ENCODE measurements around the gene ACTA2. TPM values are rescaled to one million over a fixed set of nuclear protein-coding genes. Genes with fewer than 3 reads are reported as not detected.
A peak's percentile ranks its signal among the peaks of the same experiment; 100 is the strongest.

Gene ACTA2
- total and polyA plus RNA-seq, 8 donors, result 8.1 to 78.7 (median 32.2) TPM

DNA sequence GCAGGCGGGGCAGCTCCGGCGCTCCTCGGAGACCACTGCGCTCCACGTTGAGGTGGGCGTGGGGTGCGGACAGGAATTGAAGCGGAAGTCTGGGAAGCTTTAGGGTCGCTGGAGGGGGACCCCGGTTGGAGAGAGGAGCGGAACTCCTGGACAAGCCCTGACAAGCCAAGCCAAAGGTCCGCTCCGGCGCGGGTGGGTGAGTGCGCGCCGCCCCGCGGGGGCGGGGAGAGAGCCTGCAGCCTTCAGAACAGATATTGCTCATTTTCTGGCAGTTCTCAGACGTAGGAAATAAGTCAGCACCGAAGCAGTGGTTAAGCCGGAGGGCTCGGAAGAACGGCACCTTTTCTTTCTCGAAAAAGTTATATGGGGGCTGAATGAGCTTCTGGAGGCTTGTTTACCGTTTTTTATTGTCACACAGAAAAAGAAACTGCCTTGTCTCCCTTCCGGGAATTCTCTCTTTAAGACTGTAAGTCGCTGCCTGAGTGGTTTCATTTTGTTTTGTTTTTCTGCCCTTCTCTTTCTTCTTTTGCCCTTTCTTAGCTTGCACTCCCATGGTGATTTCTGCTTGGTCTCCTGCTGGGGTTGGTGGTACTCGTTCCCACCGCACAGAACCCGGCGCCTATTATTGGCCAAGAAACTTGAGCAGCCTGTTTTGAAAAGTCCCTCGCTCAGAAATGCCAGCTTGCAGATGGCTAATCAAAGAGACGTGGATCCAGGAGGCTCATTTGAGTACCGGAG is 38.8 kb upstream of the ACTA2 start:
- DNase-seq, result peak; percentile 35 to 78 (median 60)
- intact Hi-C loops (cut with DNase I), result no loop called here
- ATAC-seq, result peak; percentile 72 to 81 (median 78)
- Histone ChIP-seq H3K27ac (peak overlapping the region; percentile 14 to 92 (median 78)), H3K27me3 (no peaks in the 10 kb centered on the region), H3K9me3 (no peaks in the 10 kb centered on the region), H3K4me1 (peaks cover 0 to 16% (median 6%) of the 10 kb centered on the region in 3 donors), H3K36me3 (no peaks in the 10 kb centered on the region), H3K4me3 (peak overlapping the region; percentile 58 to 92 (median 76))
- WGBS, 2 donors, result 0% methylated on average over 38 of the region's 38 CpGs
- TF ChIP-seq, protein P1, sequence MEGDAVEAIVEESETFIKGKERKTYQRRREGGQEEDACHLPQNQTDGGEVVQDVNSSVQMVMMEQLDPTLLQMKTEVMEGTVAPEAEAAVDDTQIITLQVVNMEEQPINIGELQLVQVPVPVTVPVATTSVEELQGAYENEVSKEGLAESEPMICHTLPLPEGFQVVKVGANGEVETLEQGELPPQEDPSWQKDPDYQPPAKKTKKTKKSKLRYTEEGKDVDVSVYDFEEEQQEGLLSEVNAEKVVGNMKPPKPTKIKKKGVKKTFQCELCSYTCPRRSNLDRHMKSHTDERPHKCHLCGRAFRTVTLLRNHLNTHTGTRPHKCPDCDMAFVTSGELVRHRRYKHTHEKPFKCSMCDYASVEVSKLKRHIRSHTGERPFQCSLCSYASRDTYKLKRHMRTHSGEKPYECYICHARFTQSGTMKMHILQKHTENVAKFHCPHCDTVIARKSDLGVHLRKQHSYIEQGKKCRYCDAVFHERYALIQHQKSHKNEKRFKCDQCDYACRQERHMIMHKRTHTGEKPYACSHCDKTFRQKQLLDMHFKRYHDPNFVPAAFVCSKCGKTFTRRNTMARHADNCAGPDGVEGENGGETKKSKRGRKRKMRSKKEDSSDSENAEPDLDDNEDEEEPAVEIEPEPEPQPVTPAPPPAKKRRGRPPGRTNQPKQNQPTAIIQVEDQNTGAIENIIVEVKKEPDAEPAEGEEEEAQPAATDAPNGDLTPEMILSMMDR (IDR thresholded peaks at IDR 0.05), result no peak
- FAIRE-seq, result no peak

GRCh38 chr10:88990384-88991160 is 38.0 kb upstream of the ACTA2 start, which contains the start of gene FAS:
FAS (plus strand) TSS chr10:88990798; CDS start chr10:88990877, 79 bp downstream.
- peak; percentile 82 to 88 (median 87) for ATAC-seq
- Histone ChIP-seq H3K9me3 (no peaks in the 10 kb centered on the region), H3K27ac (peak within 1 kb of the TSS; percentile 14 to 92 (median 78)), H3K36me3 (no peaks in the 10 kb centered on the region), H3K4me1 (peaks cover 0 to 16% (median 6%) of the 10 kb centered on the region in 3 donors), H3K4me3 (peak within 1 kb of the TSS; percentile 58 to 92 (median 76)), H3K27me3 (no peaks in the 10 kb centered on the region)
- 0 to 1% methylated on average over 51 of the region's 51 CpGs for WGBS, 2 donors
- TF ChIP-seq, protein P1 (IDR thresholded peaks at IDR 0.05), result no peak
- intact Hi-C loops (cut with DNase I), result no loop called here
- DNase-seq, result peak; percentile 48 to 84 (median 70)
- no peak for FAIRE-seq

DNA sequence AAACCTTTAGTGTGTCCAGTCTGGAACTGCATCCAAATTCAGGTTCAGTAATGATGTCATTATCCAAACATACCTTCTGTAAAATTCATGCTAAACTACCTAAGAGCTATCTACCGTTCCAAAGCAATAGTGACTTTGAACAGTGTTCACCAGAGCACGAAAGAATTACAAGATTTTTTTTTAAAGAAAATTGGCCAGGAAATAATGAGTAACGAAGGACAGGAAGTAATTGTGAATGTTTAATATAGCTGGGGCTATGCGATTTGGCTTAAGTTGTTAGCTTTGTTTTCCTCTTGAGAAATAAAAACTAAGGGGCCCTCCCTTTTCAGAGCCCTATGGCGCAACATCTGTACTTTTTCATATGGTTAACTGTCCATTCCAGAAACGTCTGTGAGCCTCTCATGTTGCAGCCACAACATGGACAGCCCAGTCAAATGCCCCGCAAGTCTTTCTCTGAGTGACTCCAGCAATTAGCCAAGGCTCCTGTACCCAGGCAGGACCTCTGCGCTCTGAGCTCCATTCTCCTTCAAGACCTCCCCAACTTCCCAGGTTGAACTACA is 37.3 kb upstream of the ACTA2 start:
- peak; percentile 53 for FAIRE-seq
- H3K9me3 ChIP-seq, result no peaks in the 10 kb centered on the region
- peaks cover 0 to 16% (median 6%) of the 10 kb centered on the region in 3 donors for H3K4me1 ChIP-seq
- intact Hi-C loops (cut with DNase I), result loop anchor here in 2 of 3 donors (5.0 kb wide), 1 partner anchor 53 kb away; no protein-coding TSS in a partner anchor
- no peak for DNase-seq
- 37 to 38% methylated on average over 8 of the region's 8 CpGs for WGBS, 2 donors
- H3K27ac ChIP-seq, result peak overlapping the region; percentile 14 to 92 (median 78)
- H3K36me3 ChIP-seq, result no peaks in the 10 kb centered on the region
- peak overlapping the region; percentile 58 to 92 (median 76) for H3K4me3 ChIP-seq
- no peaks in the 10 kb centered on the region for H3K27me3 ChIP-seq
- ATAC-seq, result peak; percentile 2 to 24 (median 15)
- TF ChIP-seq, protein P1 (IDR thresholded peaks at IDR 0.05), result no peak

- DNase-seq (no peak), ATAC-seq (no peak), FAIRE-seq (no peak)
- intact Hi-C loops (cut with DNase I), result loop anchor here in 2 of 3 donors (5.0 kb wide), 1 partner anchor 52 kb away; no protein-coding TSS in a partner anchor
- H3K27me3 ChIP-seq, result no peaks in the 10 kb centered on the region
- H3K27ac ChIP-seq, result peak overlapping the region in 2 of 4 donors; percentile 90 to 92
- TF ChIP-seq, protein P1 (IDR thresholded peaks at IDR 0.05), result no peak
- H3K36me3 ChIP-seq, result no peaks in the 10 kb centered on the region
- H3K4me3 ChIP-seq, result no peak overlapping the region
- no peaks in the 10 kb centered on the region for H3K9me3 ChIP-seq
- peaks cover 0 to 16% (median 6%) of the 10 kb centered on the region in 3 donors for H3K4me1 ChIP-seq
- WGBS, 2 donors, result 66 to 76% methylated on average over 2 of the region's 2 CpGs
Observed at GRCh38 chr10:88989423-88989822, 36.9 kb upstream of the ACTA2 start.

Measured in pancreas (tissue), 10 donors.